Endothelial cell of umbilical vein (primary cell): ENCODE measurements around the gene CYP3A5. TPM values are rescaled to one million over a fixed set of nuclear protein-coding genes. Genes with fewer than 3 reads are reported as not detected.

Source experiments
- BruUV-seq: library from RNA; stranded (reverse); fragments of 400-500 nt; replicated peaks from 2 replicates; lab custom pipeline; 2021; lab: Mats Ljungman, UMichigan
- CTCF ChIA-PET: fragments of 300-600, 350-600 bp; sonication (Branson Sonifier 250); formaldehyde crosslinking; loops from one replicate; lab custom pipeline; 2021; ENCODE audit warnings: antibody characterized with exemption, inconsistent platforms; lab: Charles Lee
- POLR2A ChIA-PET: fragments of 300-600, 350-600 bp; sonication (Branson Sonifier 250); formaldehyde crosslinking; loops from one replicate; lab custom pipeline; 2021; ENCODE audit warnings: antibody characterized with exemption, inconsistent platforms; lab: Charles Lee
- DNase-seq: peaks from one replicate; pipeline ENCODE4 v3.0.0-alpha.2; 2011; ENCODE audit warnings: low read depth, low spot score
- FAIRE-seq: peaks from 2 replicates; lab custom pipeline; 2011; peaks lifted over from hg19 to GRCh38; lab: Jason Lieb, UNC
- H2AFZ ChIP-seq: 2 replicates; pipeline ENCODE4 v1.6.0; 2012; ENCODE audit warnings: low read depth, low read length, control low read depth, inconsistent platforms
- H3K27ac ChIP-seq: 2 replicates; pipeline ENCODE4 v1.5.1; 2011; ENCODE audit warnings: low read depth, mild to moderate bottlenecking, control low read depth, low read length, moderate library complexity; ENCODE audit not compliant: insufficient read depth
- H3K27me3 ChIP-seq, 2 experiments: 2 replicates each; pipeline versions ENCODE4 v1.6.0 to v1.6.1; 2011; ENCODE audit warnings: low read length in 2 of 2, mixed read lengths in 1 of 2; ENCODE audit not compliant: control insufficient read depth in 2 of 2, insufficient read depth in 2 of 2
- H3K36me3 ChIP-seq, 2 experiments: 2 replicates in 1 of 2; 3 replicates in 1 of 2; pipeline ENCODE4 v1.5.1; 2011; ENCODE audit warnings: low read length in 2 of 2, mild to moderate bottlenecking in 1 of 2, moderate library complexity in 1 of 2; ENCODE audit not compliant: control insufficient read depth in 2 of 2, insufficient read depth in 2 of 2; ENCODE audit errors: extremely low read depth in 1 of 2
- H3K4me1 ChIP-seq: 3 replicates; pipeline ENCODE4 v1.5.1; 2011; ENCODE audit warnings: mild to moderate bottlenecking, low read length; ENCODE audit not compliant: control insufficient read depth, insufficient read depth; ENCODE audit errors: extremely low read depth
- H3K4me2 ChIP-seq: 2 replicates; pipeline ENCODE4 v1.6.1; 2011; ENCODE audit warnings: low read length, control low read depth, mixed read lengths; ENCODE audit not compliant: insufficient read depth
- H3K4me3 ChIP-seq, 3 experiments: fragments of 200-600 bp in 1 of 3; sonication (generic), shearing (Covaris generic) in 1 of 3; replicated peaks in 1 of 3; 2 replicates each; pipeline ENCODE4 v1.5.1; 2011 to 2016; ENCODE audit warnings: control low read depth in 3 of 3, low read length in 3 of 3, mild to moderate bottlenecking in 2 of 3, inconsistent platforms in 1 of 3, low read depth in 1 of 3, moderate library complexity in 1 of 3; ENCODE audit not compliant: insufficient read depth in 1 of 3
- H3K79me2 ChIP-seq: 2 replicates; pipeline ENCODE4 v1.6.0; 2012; ENCODE audit warnings: low read length, inconsistent platforms; ENCODE audit not compliant: control insufficient read depth, insufficient read depth
- H3K9ac ChIP-seq: replicated peaks from 2 replicates; pipeline ENCODE3; 2011; ENCODE audit warnings: low read length, control low read depth; ENCODE audit not compliant: insufficient read depth; ENCODE audit errors: extremely low read depth
- H3K9me1 ChIP-seq: replicated peaks from 3 replicates; pipeline ENCODE4 v1.6.0; 2011; ENCODE audit warnings: mild to moderate bottlenecking, low read length; ENCODE audit not compliant: control insufficient read depth, insufficient read depth; ENCODE audit errors: extremely low read depth
- H3K9me3 ChIP-seq: replicated peaks from 2 replicates; pipeline ENCODE4 v1.5.1; 2012; ENCODE audit warnings: low read length, inconsistent platforms; ENCODE audit not compliant: control insufficient read depth, insufficient read depth
- H4K20me1 ChIP-seq: replicated peaks from 2 replicates; pipeline ENCODE3; 2011; ENCODE audit warnings: mild to moderate bottlenecking, low read length; ENCODE audit not compliant: control insufficient read depth, insufficient read depth; ENCODE audit errors: extremely low read depth
- CTCF ChIP-seq, 2 donors: IDR thresholded peaks; 1 replicate in 1 of 2; 2 replicates in 1 of 2; pipeline ENCODE4 v1.5.1; 2011; ENCODE audit warnings: low read length in 2 of 2, mild to moderate bottlenecking in 2 of 2, moderate library complexity in 2 of 2, control low read depth in 1 of 2, inconsistent platforms in 1 of 2, low read depth in 1 of 2; ENCODE audit not compliant: insufficient read depth in 1 of 2; ENCODE audit errors: extremely low read depth in 1 of 2
- EZH2 ChIP-seq: IDR thresholded peaks from 2 replicates; pipeline ENCODE4 v1.6.1; 2012; ENCODE audit warnings: borderline replicate concordance, low read depth, mild to moderate bottlenecking, moderate library complexity, low read length, inconsistent platforms; ENCODE audit not compliant: severe bottlenecking
- FOS ChIP-seq: IDR thresholded peaks from 2 replicates; pipeline ENCODE4 v1.6.1; 2011; ENCODE audit warnings: mild to moderate bottlenecking, low read length, moderate library complexity, borderline replicate concordance; ENCODE audit not compliant: insufficient read depth
- GATA2 ChIP-seq: IDR thresholded peaks from 2 replicates; pipeline ENCODE4 v1.7.0; 2011; ENCODE audit warnings: low read depth, mild to moderate bottlenecking, moderate library complexity, mixed read lengths, low read length; ENCODE audit not compliant: insufficient read length, insufficient read depth
- JUN ChIP-seq: IDR thresholded peaks from 2 replicates; pipeline ENCODE4 v1.6.1; 2011; ENCODE audit warnings: borderline replicate concordance, low read depth; ENCODE audit not compliant: insufficient read length, insufficient read depth
- MAX ChIP-seq: IDR thresholded peaks from 2 replicates; pipeline ENCODE4 v1.6.1; 2011; ENCODE audit not compliant: insufficient read depth, insufficient read length
- MYC ChIP-seq: IDR thresholded peaks from one replicate; pipeline ENCODE4 v1.6.1; 2011; ENCODE audit warnings: mild to moderate bottlenecking, low read depth, low read length
- POLR2A ChIP-seq: IDR thresholded peaks from 2 replicates; pipeline ENCODE4 v1.6.1; 2012; ENCODE audit warnings: low read depth, mild to moderate bottlenecking, control low read depth, low read length
- POLR2AphosphoS5 ChIP-seq: IDR thresholded peaks from 2 replicates; pipeline ENCODE4 v1.6.1; 2012; ENCODE audit warnings: low read depth, mild to moderate bottlenecking, control low read depth, low read length, moderate library complexity; ENCODE audit not compliant: insufficient read depth
- dilution Hi-C: fragments of 300-500 bp; cut with MboI; formaldehyde crosslinking; loops from one replicate; pipeline ENCODE4 v1.15.0; 2019; ENCODE audit warnings: low sequenced_read_pairs; ENCODE audit not compliant: extremely low pct_ligation_motif_present
- intact Hi-C: fragments of 100-400 bp; cut with micrococcal nuclease; formaldehyde crosslinking; loops from one replicate; pipeline ENCODE4 v1.10.0; 2022
- polyA plus RNA-seq, 4 experiments: library from polyadenylated mRNA; depleted of rRNA in 3 of 4; stranded (reverse) in 3 of 4; unstranded in 1 of 4; fragments of >200 nt; gene quantifications; 2 replicates each; pipeline versions ENCODE4 v1.2.1 to v1.2.3, GENCODE V29; 2011 to 2012; ENCODE audit warnings: missing spikeins in 1 of 4
- total RNA-seq: library from RNA; stranded (reverse); gene quantifications from 2 replicates; pipeline ENCODE4 v1.2.3, GENCODE V29; 2021

Gene CYP3A5
- total and polyA plus RNA-seq, 2 donors (not counting 3 experiments of a cell fraction or from before 2014, with no cell fraction given): not detected

GRCh38 chr7:99707096-99707495, 27.3 kb upstream of the CYP3A5 start:
- DNase-seq (no peak), FAIRE-seq (no peak)
- Histone ChIP-seq H3K27ac (no peak overlapping the region), H4K20me1 (no peaks in the 10 kb centered on the region), H3K9me3 (no peaks in the 10 kb centered on the region), H3K9me1 (no peaks in the 10 kb centered on the region), H3K36me3 (no peaks in the 10 kb centered on the region), H3K9ac (no peak overlapping the region), H3K79me2 (no peaks in the 10 kb centered on the region), H3K27me3 (peaks cover 6% of the 10 kb centered on the region in 2 experiments), H3K4me1 (no peaks in the 10 kb centered on the region), H3K4me3 (no peak overlapping the region), H3K4me2 (no peak overlapping the region), H2AFZ (no peak overlapping the region)
- dilution Hi-C loops: no loop called here
- TF ChIP-seq MYC: no peak
- no peak for TF ChIP-seq MAX
- TF ChIP-seq POLR2A: no peak
- no peak for TF ChIP-seq JUN
- TF ChIP-seq POLR2AphosphoS5: no peak
- no peak for TF ChIP-seq FOS
- no peak for TF ChIP-seq EZH2
- no peak for TF ChIP-seq GATA2
- no peak for TF ChIP-seq CTCF (IDR thresholded peaks at IDR 0.05; ENCODE audit: extremely low read depth in 1 of 2, insufficient read depth in 1 of 2, low read depth in 1 of 2, low read length in 2 of 2)
- BruUV-seq: no TSS peak
- intact Hi-C loops: no loop called here
- CTCF ChIA-PET: no interaction called here
- POLR2A ChIA-PET: no interaction called here
